ENCODE data around the gene SUSD4.

SUSD4 gene

GRCh38 chr1:223219846-223220610, 143.9 kb downstream of the SUSD4 start:
- H3K27ac ChIP-seq, result no peak overlapping the region
- no peak for DNase-seq (ENCODE audit: low read depth, low spot score)

GRCh38 chr1:223219318-223219635, 144.7 kb downstream of the SUSD4 start:
- DNase-seq (ENCODE audit: low read depth, low spot score), result no peak
- H3K27ac ChIP-seq, result no peak overlapping the region

GRCh38 chr1:223217781-223218180, 146.2 kb downstream of the SUSD4 start:
- DNase-seq (ENCODE audit: low read depth, low spot score), result no peak
- H3K27ac ChIP-seq, result no peak overlapping the region

- no peak overlapping the region for H3K27ac ChIP-seq
- DNase-seq (ENCODE audit: low read depth, low spot score), result no peak
Measured at GRCh38 chr1:223216531-223217205, 147.3 kb downstream of the SUSD4 start.

GRCh38 chr1:223216074-223216473, 147.9 kb downstream of the SUSD4 start:
- DNase-seq (ENCODE audit: low read depth, low spot score), result no peak
- H3K27ac ChIP-seq, result no peak overlapping the region

GRCh38 chr1:223215026-223215425, 148.9 kb downstream of the SUSD4 start:
- no peak overlapping the region for H3K27ac ChIP-seq
- DNase-seq (ENCODE audit: low read depth, low spot score), result no peak

- no peak overlapping the region for H3K27ac ChIP-seq
- DNase-seq (ENCODE audit: low read depth, low spot score), result no peak
Measured at GRCh38 chr1:223214261-223214807, 149.6 kb downstream of the SUSD4 start.

- H3K27ac ChIP-seq, result no peak overlapping the region
- DNase-seq (ENCODE audit: low read depth, low spot score), result no peak
Measured at GRCh38 chr1:223212441-223212840, 151.5 kb downstream of the SUSD4 start.

GRCh38 chr1:223211323-223211985, 152.5 kb downstream of the SUSD4 start:
- no peak for DNase-seq (ENCODE audit: low read depth, low spot score)

GRCh38 chr1:223210788-223211120, 153.2 kb downstream of the SUSD4 start:
- no peak for DNase-seq (ENCODE audit: low read depth, low spot score)
- H3K27ac ChIP-seq, result no peak overlapping the region

More at GRCh38 chr1:223211323-223211985, 152.5 kb downstream of the SUSD4 start:
- no peak overlapping the region for H3K27ac ChIP-seq

GRCh38 chr1:223209992-223210787, 153.8 kb downstream of the SUSD4 start:
- H3K27ac ChIP-seq, result no peak overlapping the region
- DNase-seq (ENCODE audit: low read depth, low spot score), result no peak

- H3K27ac ChIP-seq, result no peak overlapping the region
- no peak for DNase-seq (ENCODE audit: low read depth, low spot score)
Measured at GRCh38 chr1:223209293-223209898, 154.6 kb downstream of the SUSD4 start.

- no peak for DNase-seq (ENCODE audit: low read depth, low spot score)
- H3K27ac ChIP-seq, result no peak overlapping the region
Measured at GRCh38 chr1:223208164-223209076, 155.6 kb downstream of the SUSD4 start.

- no peak for DNase-seq (ENCODE audit: low read depth, low spot score)
- no peak overlapping the region for H3K27ac ChIP-seq
Measured at GRCh38 chr1:223207293-223208066, 156.5 kb downstream of the SUSD4 start.

GRCh38 chr1:223204424-223204823, 159.6 kb downstream of the SUSD4 start:
- DNase-seq (ENCODE audit: low read depth, low spot score), result no peak
- H3K27ac ChIP-seq, result no peak overlapping the region

GRCh38 chr1:223203694-223204093, 160.3 kb downstream of the SUSD4 start:
- no peak overlapping the region for H3K27ac ChIP-seq
- DNase-seq (ENCODE audit: low read depth, low spot score), result no peak

- H3K27ac ChIP-seq, result no peak overlapping the region
- DNase-seq (ENCODE audit: low read depth, low spot score), result no peak
Measured at GRCh38 chr1:223203034-223203408, 161.0 kb downstream of the SUSD4 start.

- no peak for DNase-seq (ENCODE audit: low read depth, low spot score)
- H3K27ac ChIP-seq, result no peak overlapping the region
Measured at GRCh38 chr1:223202376-223203033, 161.5 kb downstream of the SUSD4 start.

Data from epithelial cell of prostate (primary cell).